ENCODE measurements around the gene OR8H1. TPM values are rescaled to one million over a fixed set of nuclear protein-coding genes. Genes with fewer than 3 reads are reported as not detected.

The OR8H1 gene
- total and polyA plus RNA-seq, 8 donors = not detected

- Histone ChIP-seq H3K36me3 (no peaks in the 10 kb centered on the region), H3K4me3 (no peak within 1 kb of the TSS), H3K4me1 (no peaks in the 10 kb centered on the region), H3K27me3 (no peaks in the 10 kb centered on the region), H3K9me3 (peaks cover 0 to 2% (median under 1%) of the 10 kb centered on the region in 4 donors), H3K27ac (no peak within 1 kb of the TSS)
- intact Hi-C loops (cut with DNase I; ENCODE audit: low total_unique reads) = no loop called here
- DNase-seq = no peak
- TF ChIP-seq CTCF (IDR thresholded peaks at IDR 0.05) = no peak
- no peak for TF ChIP-seq POLR2A (IDR thresholded peaks at IDR 0.05)
- TF ChIP-seq EP300 (IDR thresholded peaks at IDR 0.05) = no peak
Observed at GRCh38 chr11:56251954-56252353, 40.1 kb downstream of the OR8H1 start, which contains the start of gene OR5T3. OR5T3 (plus strand) TSS chr11:56252254; CDS start chr11:56252254, 0 bp downstream.

Other genes with a start within 250 kb of the OR8H1 start
- not detected for gene OR8I2, start 198.9 kb downstream of the OR8H1 start, total RNA-seq
- not detected for gene OR8I2, start 198.9 kb downstream of the OR8H1 start, polyA plus RNA-seq
- gene OR8H2, start 188.6 kb downstream of the OR8H1 start, total RNA-seq = not detected
- not detected for gene OR8H2, start 188.6 kb downstream of the OR8H1 start, polyA plus RNA-seq
- not detected for gene OR8H3, start 169.9 kb downstream of the OR8H1 start, total RNA-seq
- not detected for gene OR8H3, start 169.9 kb downstream of the OR8H1 start, polyA plus RNA-seq
- gene OR8J3, start 152.1 kb downstream of the OR8H1 start, total RNA-seq = not detected
- not detected for gene OR8J3, start 152.1 kb downstream of the OR8H1 start, polyA plus RNA-seq
- gene OR8K5, start 131.9 kb downstream of the OR8H1 start, total RNA-seq = not detected
- gene OR8K5, start 131.9 kb downstream of the OR8H1 start, polyA plus RNA-seq = not detected
- not detected for gene OR5J2, start 115.6 kb downstream of the OR8H1 start, total RNA-seq
- gene OR5J2, start 115.6 kb downstream of the OR8H1 start, polyA plus RNA-seq = not detected
- gene OR5T2, start 58.0 kb downstream of the OR8H1 start, total RNA-seq = not detected
- not detected for gene OR5T2, start 58.0 kb downstream of the OR8H1 start, polyA plus RNA-seq
- gene OR5T3, start 40.0 kb downstream of the OR8H1 start, total RNA-seq = not detected
- not detected for gene OR5T3, start 40.0 kb downstream of the OR8H1 start, polyA plus RNA-seq
- not detected for gene OR5T1, start 18.1 kb downstream of the OR8H1 start, total RNA-seq
- gene OR5T1, start 18.1 kb downstream of the OR8H1 start, polyA plus RNA-seq = not detected
- not detected for gene OR8K3, start 22.9 kb upstream of the OR8H1 start, total RNA-seq
- not detected for gene OR8K3, start 22.9 kb upstream of the OR8H1 start, polyA plus RNA-seq
- not detected for gene OR8K1, start 53.8 kb upstream of the OR8H1 start, total RNA-seq
- gene OR8K1, start 53.8 kb upstream of the OR8H1 start, polyA plus RNA-seq = not detected
- not detected for gene OR8J1, start 62.0 kb upstream of the OR8H1 start, total RNA-seq
- gene OR8J1, start 62.0 kb upstream of the OR8H1 start, polyA plus RNA-seq = not detected
- gene OR8U1, start 83.4 kb upstream of the OR8H1 start, total RNA-seq = not detected
- not detected for gene OR8U1, start 83.4 kb upstream of the OR8H1 start, polyA plus RNA-seq
- not detected for gene OR5AL1, start 120.4 kb upstream of the OR8H1 start, total RNA-seq
- not detected for gene OR5AL1, start 120.4 kb upstream of the OR8H1 start, polyA plus RNA-seq
- gene OR5M3, start 181.1 kb upstream of the OR8H1 start, total RNA-seq = not detected
- not detected for gene OR5M3, start 181.1 kb upstream of the OR8H1 start, polyA plus RNA-seq
- not detected for gene OR5M8, start 199.1 kb upstream of the OR8H1 start, total RNA-seq
- not detected for gene OR5M8, start 199.1 kb upstream of the OR8H1 start, polyA plus RNA-seq

Measured in stomach (tissue), 9 donors.